ENCODE results near the gene SLC9A8.

DNA sequence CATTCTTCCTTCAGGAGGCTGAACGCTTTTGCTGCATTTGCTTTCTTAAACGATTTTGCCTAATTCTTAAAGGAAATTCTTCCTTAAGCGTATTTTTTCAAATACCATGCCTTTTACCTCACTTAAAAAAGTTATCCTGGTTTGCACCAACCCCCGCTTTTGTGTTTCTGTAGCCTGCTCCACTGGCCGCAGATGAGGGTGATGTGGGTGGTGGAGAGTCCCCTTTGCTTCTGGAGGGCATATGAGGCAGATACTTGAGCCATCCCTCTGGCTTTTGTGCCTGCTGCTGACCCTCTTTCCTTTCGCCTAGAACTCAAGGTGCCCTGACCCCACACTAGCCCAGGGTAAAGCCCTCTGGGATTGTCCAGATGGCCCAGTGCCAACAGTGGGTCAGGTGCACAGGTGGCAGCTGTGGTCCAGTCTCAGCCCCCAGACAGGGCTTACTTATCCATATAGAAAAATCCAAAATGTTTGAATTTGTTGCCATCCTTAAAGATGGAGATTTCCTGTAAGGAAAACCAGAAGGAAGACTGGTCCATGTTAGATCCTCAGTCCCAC, 58.8 kb downstream of the SLC9A8 start:
- TF ChIP-seq, protein P1, sequence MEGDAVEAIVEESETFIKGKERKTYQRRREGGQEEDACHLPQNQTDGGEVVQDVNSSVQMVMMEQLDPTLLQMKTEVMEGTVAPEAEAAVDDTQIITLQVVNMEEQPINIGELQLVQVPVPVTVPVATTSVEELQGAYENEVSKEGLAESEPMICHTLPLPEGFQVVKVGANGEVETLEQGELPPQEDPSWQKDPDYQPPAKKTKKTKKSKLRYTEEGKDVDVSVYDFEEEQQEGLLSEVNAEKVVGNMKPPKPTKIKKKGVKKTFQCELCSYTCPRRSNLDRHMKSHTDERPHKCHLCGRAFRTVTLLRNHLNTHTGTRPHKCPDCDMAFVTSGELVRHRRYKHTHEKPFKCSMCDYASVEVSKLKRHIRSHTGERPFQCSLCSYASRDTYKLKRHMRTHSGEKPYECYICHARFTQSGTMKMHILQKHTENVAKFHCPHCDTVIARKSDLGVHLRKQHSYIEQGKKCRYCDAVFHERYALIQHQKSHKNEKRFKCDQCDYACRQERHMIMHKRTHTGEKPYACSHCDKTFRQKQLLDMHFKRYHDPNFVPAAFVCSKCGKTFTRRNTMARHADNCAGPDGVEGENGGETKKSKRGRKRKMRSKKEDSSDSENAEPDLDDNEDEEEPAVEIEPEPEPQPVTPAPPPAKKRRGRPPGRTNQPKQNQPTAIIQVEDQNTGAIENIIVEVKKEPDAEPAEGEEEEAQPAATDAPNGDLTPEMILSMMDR (IDR thresholded peaks at IDR 0.05): no peak
- TF ChIP-seq EZH2 (IDR thresholded peaks at IDR 0.05) (no peak), EZH2phosphoT487 (IDR thresholded peaks at IDR 0.05) (no peak)
